Activated CD4-positive, alpha-beta T cell treated with anti-CD3 and anti-CD28 coated beads for 36 hours (primary cell): ENCODE results near the gene LTBP1. TPM values are rescaled to one million over a fixed set of nuclear protein-coding genes. Genes with fewer than 3 reads are reported as not detected.

Experiments used
- ATAC-seq: fragments of 200-7000 bp; cut with Tn5 transposase; one replicate; pipeline ENCODE4 v1.10.0; 2021; ENCODE audit warnings: mild to moderate bottlenecking, moderate library complexity
- CTCF ChIA-PET: fragments of 350-600 bp; sonication (Branson Sonifier 250); formaldehyde crosslinking; loops from one replicate; lab custom pipeline; 2021; ENCODE audit warnings: antibody characterized with exemption; lab: Charles Lee
- POLR2A ChIA-PET: fragments of 350-600 bp; sonication (Branson Sonifier 250); formaldehyde crosslinking; loops from one replicate; lab custom pipeline; 2021; ENCODE audit warnings: antibody characterized with exemption, inconsistent platforms; lab: Charles Lee
- DNase-seq: peaks from one replicate; pipeline ENCODE4 v3.0.0-alpha.2; 2020
- H3K27ac Mint-ChIP-seq: one replicate; pipeline ENCODE4 v1.8.0; 2021; ENCODE audit warnings: mixed read lengths
- H3K27me3 Mint-ChIP-seq: one replicate; pipeline ENCODE4 v1.8.0; 2021; ENCODE audit warnings: mixed read lengths
- H3K36me3 Mint-ChIP-seq: one replicate; pipeline ENCODE4 v1.8.0; 2021; ENCODE audit warnings: low read depth, mixed read lengths
- H3K4me1 Mint-ChIP-seq: one replicate; pipeline ENCODE4 v1.8.0; 2021; ENCODE audit warnings: mixed read lengths
- H3K4me3 Mint-ChIP-seq: one replicate; pipeline ENCODE4 v1.8.0; 2021; ENCODE audit warnings: mild to moderate bottlenecking, moderate library complexity, mixed read lengths
- H3K9me3 Mint-ChIP-seq: one replicate; pipeline ENCODE4 v1.8.0; 2021; ENCODE audit warnings: low read depth, mixed read lengths
- intact Hi-C, 2 experiments: fragments of 100-400 bp; cut with DNase I in 1 of 2; cut with micrococcal nuclease in 1 of 2; formaldehyde crosslinking; loops; one replicate each; pipeline versions ENCODE4 v1.14.2 to v1.15.1; 2022 to 2024; cut with DNase I, micrococcal nuclease
- total RNA-seq, 2 experiments: library from RNA; stranded (reverse); gene quantifications; one replicate each; pipeline ENCODE4 v1.2.3, GENCODE V29; 2021

LTBP1 gene
- total RNA-seq, 2 experiments from 2014 or later = 0.14 to 0.26 TPM

GRCh38 chr2:33019796-33020195, 73.0 kb downstream of the LTBP1 start:
- no peaks in the 10 kb centered on the region for H3K4me1 Mint-ChIP-seq
- ATAC-seq (no peak), DNase-seq (no peak)
- H3K4me3 Mint-ChIP-seq = no peak overlapping the region
- ChIA-PET POLR2A (no interaction called here), CTCF (no interaction called here)
- no peak overlapping the region for H3K27ac Mint-ChIP-seq
- intact Hi-C loops = no loop called here
- no peaks in the 10 kb centered on the region for H3K9me3 Mint-ChIP-seq
- H3K27me3 Mint-ChIP-seq = peaks cover 23% of the 10 kb centered on the region
- H3K36me3 Mint-ChIP-seq = no peaks in the 10 kb centered on the region

DNA sequence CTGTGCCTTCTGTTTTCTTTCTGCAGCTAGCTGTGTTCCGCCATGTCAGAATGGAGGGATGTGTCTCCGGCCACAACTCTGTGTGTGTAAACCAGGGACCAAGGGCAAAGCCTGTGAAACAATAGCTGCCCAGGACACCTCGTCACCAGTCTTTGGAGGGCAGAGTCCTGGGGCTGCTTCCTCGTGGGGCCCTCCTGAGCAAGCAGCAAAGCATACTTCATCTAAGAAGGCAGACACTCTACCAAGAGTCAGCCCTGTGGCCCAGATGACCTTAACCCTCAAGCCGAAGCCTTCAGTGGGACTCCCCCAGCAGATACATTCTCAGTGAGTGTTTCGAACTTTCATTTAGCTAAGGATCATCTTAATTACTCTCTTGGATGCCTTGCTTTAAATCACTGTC, 74.1 kb downstream of the LTBP1 start:
- ChIA-PET CTCF (interaction anchor here (0.6 kb wide), 1 partner anchor 1459 kb away, joined by 3 read pairs; no protein-coding TSS in a partner anchor), POLR2A (no interaction called here)
- H3K9me3 Mint-ChIP-seq = no peaks in the 10 kb centered on the region

DNA sequence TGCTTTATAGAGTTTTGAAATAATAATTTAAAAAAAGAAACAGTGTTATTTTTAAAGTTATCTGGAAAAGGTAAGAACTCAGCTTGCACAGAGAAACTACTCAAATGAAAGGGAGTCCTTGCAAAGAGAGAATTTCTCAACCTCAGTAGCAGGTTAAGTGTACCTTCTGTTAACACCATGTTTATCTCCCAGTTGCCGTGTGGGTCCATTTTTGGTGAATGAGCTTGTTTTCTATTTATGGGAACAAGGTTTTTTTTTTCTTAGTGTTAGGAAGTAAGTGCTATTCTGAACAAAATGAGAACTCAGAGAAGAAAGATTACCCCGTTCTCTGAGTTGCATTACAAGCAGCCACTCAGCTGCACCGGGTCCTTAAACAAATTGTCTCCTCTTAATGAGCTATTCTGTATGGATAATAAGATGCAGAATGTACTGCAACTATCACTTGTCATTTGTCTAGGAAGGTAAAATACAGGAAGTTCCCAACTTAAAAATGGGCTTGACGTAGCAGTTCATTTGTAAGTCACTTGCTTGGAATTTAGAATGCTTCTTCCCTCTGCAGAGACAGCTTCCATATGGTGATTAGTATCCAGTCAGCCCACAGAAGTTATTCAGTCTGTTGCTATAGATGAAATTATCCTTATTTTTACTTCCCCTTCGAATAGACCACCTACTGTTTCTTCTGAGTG, 74.9 kb downstream of the LTBP1 start:
- Mint-ChIP-seq H3K4me1 (no peaks in the 10 kb centered on the region), H3K36me3 (no peaks in the 10 kb centered on the region), H3K27me3 (peaks cover 23% of the 10 kb centered on the region), H3K27ac (no peak overlapping the region), H3K9me3 (no peaks in the 10 kb centered on the region), H3K4me3 (no peak overlapping the region)
- POLR2A ChIA-PET = interaction anchor here (0.7 kb wide), 1 partner anchor 117 kb away, joined by 3 read pairs; no protein-coding TSS in a partner anchor
- no peak for DNase-seq
- intact Hi-C loops = no loop called here
- no peak for ATAC-seq
- CTCF ChIA-PET = interaction anchor here (0.6 to 1.1 kb wide), 5 partner anchors 11 to 1750 kb away, joined by 3 to 6 read pairs (median 3); no protein-coding TSS in a partner anchor

More for the DNA sequence above, 74.1 kb downstream of the LTBP1 start:
- ATAC-seq (no peak), DNase-seq (no peak)
- H3K4me1 Mint-ChIP-seq = no peaks in the 10 kb centered on the region
- peaks cover 23% of the 10 kb centered on the region for H3K27me3 Mint-ChIP-seq
- H3K4me3 Mint-ChIP-seq = no peak overlapping the region
- intact Hi-C loops = no loop called here
- H3K36me3 Mint-ChIP-seq = no peaks in the 10 kb centered on the region
- H3K27ac Mint-ChIP-seq = no peak overlapping the region

GRCh38 chr2:33022395-33022985, 75.7 kb downstream of the LTBP1 start:
- DNase-seq = no peak

DNA sequence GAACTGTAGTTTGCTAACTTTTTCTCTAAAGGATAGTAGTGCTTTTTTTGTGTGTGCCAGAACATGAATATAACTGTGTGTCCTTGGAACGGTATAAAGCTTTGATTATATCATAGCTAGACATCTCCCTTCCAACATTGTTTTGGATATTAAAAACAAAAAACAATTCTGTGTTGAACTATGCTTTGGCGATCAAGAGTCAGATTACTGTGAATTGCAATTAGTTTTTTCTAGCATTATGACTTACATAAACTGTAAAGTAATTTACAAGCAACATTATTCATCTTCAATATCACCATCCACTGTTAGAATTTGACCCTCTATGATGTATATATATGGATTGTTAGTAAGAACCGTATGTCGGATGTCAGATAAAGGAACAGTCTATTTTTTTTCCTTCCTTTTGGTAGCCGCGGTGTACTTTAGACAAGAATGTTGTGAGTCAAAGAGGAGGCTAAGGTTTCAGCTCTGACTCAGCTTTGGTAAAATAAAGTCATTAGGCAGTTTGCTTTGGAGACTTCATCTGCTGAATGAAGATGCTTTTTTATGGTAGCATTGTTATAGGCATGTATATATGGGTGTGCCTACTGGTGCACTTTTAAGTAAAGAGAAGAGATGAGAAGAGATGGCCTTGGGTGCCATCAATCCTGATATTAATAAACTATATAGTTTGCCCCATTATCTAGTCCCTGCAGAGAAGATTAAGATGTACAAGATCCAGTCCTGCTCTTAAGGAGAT, 76.4 kb downstream of the LTBP1 start:
- peak; percentile 44 for ATAC-seq
- Mint-ChIP-seq H3K27ac (no peak overlapping the region), H3K36me3 (no peaks in the 10 kb centered on the region), H3K4me3 (no peak overlapping the region), H3K27me3 (peaks cover 23% of the 10 kb centered on the region), H3K4me1 (no peaks in the 10 kb centered on the region), H3K9me3 (no peaks in the 10 kb centered on the region)
- POLR2A ChIA-PET = interaction anchor here (0.6 kb wide), 1 partner anchor 76 kb away, joined by 3 read pairs; no protein-coding TSS in a partner anchor
- CTCF ChIA-PET = interaction anchor here (0.6 to 1.1 kb wide), 3 partner anchors 10 to 1409 kb away, joined by 3 to 4 read pairs (median 3); no protein-coding TSS in a partner anchor
- intact Hi-C loops = no loop called here
- DNase-seq = no peak

More at GRCh38 chr2:33022395-33022985, 75.7 kb downstream of the LTBP1 start:
- Mint-ChIP-seq H3K36me3 (no peaks in the 10 kb centered on the region), H3K4me1 (no peaks in the 10 kb centered on the region), H3K27ac (no peak overlapping the region), H3K27me3 (peaks cover 23% of the 10 kb centered on the region), H3K9me3 (no peaks in the 10 kb centered on the region), H3K4me3 (no peak overlapping the region)
- CTCF ChIA-PET = interaction anchor here (0.6 to 1.1 kb wide), 3 partner anchors 11 to 1751 kb away, joined by 3 read pairs; no protein-coding TSS in a partner anchor
- POLR2A ChIA-PET = no interaction called here
- intact Hi-C loops = no loop called here
- no peak for ATAC-seq

GRCh38 chr2:33023728-33024500, 77.2 kb downstream of the LTBP1 start:
- DNase-seq (no peak), ATAC-seq (no peak)
- no peaks in the 10 kb centered on the region for H3K4me1 Mint-ChIP-seq
- POLR2A ChIA-PET = interaction anchor here (0.6 kb wide), 1 partner anchor 76 kb away, joined by 3 read pairs; no protein-coding TSS in a partner anchor
- H3K36me3 Mint-ChIP-seq = no peaks in the 10 kb centered on the region
- peaks cover 23% of the 10 kb centered on the region for H3K27me3 Mint-ChIP-seq
- H3K4me3 Mint-ChIP-seq = no peak overlapping the region
- intact Hi-C loops = no loop called here
- H3K27ac Mint-ChIP-seq = no peak overlapping the region
- CTCF ChIA-PET = interaction anchor here (0.6 to 1.0 kb wide), 2 partner anchors 10 to 1409 kb away, joined by 3 to 4 read pairs; no protein-coding TSS in a partner anchor
- H3K9me3 Mint-ChIP-seq = no peaks in the 10 kb centered on the region

- no peaks in the 10 kb centered on the region for H3K36me3 Mint-ChIP-seq
- H3K4me3 Mint-ChIP-seq = no peak overlapping the region
- H3K27ac Mint-ChIP-seq = no peak overlapping the region
- peaks cover 23% of the 10 kb centered on the region for H3K27me3 Mint-ChIP-seq
- H3K4me1 Mint-ChIP-seq = no peaks in the 10 kb centered on the region
- CTCF ChIA-PET = no interaction called here
- no peak for DNase-seq
- POLR2A ChIA-PET = no interaction called here
- intact Hi-C loops = no loop called here
- ATAC-seq = no peak
- H3K9me3 Mint-ChIP-seq = no peaks in the 10 kb centered on the region
Measured at GRCh38 chr2:33024758-33025157, 78.0 kb downstream of the LTBP1 start.

DNA sequence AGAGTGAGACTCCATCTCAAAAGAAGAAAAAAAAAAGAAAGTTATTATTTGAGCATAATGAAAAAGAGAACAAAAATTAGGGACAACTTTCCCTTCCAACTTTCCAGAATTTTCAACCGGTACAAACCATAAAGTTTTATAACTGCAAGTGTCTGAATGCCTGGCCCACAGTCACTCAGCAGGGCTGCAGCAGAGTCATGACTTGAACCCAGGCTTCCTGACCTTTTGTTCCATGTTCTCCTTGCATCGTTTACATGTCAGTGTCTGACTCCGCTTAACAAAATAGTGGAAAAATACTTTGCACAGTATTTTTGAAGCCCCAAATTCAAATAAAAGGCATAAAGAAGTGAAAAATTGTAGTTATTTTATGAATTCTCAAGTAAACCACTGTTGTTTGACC, 82.7 kb downstream of the LTBP1 start:
- ATAC-seq = no peak
- H3K36me3 Mint-ChIP-seq = no peaks in the 10 kb centered on the region
- CTCF ChIA-PET = no interaction called here
- POLR2A ChIA-PET = no interaction called here
- peaks cover 9% of the 10 kb centered on the region for H3K27me3 Mint-ChIP-seq
- H3K9me3 Mint-ChIP-seq = no peaks in the 10 kb centered on the region
- DNase-seq = no peak
- no peak overlapping the region for H3K27ac Mint-ChIP-seq
- no peaks in the 10 kb centered on the region for H3K4me1 Mint-ChIP-seq
- no peak overlapping the region for H3K4me3 Mint-ChIP-seq
- intact Hi-C loops = no loop called here

DNA sequence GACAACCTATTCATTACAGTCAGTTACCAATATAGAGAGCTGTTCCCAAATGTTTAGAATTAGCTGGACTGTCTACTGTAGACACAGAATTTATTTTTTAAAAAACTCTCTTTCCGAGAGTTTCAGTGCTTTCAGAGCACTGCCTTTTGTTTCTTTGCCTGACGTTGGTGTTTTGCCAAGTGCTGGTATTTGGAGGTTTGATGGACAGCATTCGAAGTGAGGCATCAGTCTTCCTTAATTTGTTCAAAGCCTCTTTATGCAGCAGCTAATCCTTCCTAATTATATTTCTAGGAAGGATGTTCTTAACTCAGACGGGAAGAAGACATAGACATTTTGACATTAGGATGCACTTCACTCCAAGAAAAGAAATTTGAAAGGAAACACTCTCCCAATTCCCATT, 83.2 kb downstream of the LTBP1 start:
- Mint-ChIP-seq H3K27ac (no peak overlapping the region), H3K9me3 (no peaks in the 10 kb centered on the region), H3K27me3 (peaks cover 7% of the 10 kb centered on the region), H3K4me1 (no peaks in the 10 kb centered on the region), H3K36me3 (no peaks in the 10 kb centered on the region), H3K4me3 (no peak overlapping the region)
- DNase-seq = no peak
- intact Hi-C loops = loop anchor here in 1 of 2 experiments (5.0 kb wide), 1 partner anchor 342 kb away; no protein-coding TSS in a partner anchor
- CTCF ChIA-PET = no interaction called here
- POLR2A ChIA-PET = no interaction called here
- no peak for ATAC-seq

GRCh38 chr2:33030326-33030725, 83.6 kb downstream of the LTBP1 start:
- peaks cover 7% of the 10 kb centered on the region for H3K27me3 Mint-ChIP-seq
- intact Hi-C loops = loop anchor here in 1 of 2 experiments (5.0 kb wide), 1 partner anchor 342 kb away; no protein-coding TSS in a partner anchor
- DNase-seq = no peak
- no peak for ATAC-seq
- H3K9me3 Mint-ChIP-seq = no peaks in the 10 kb centered on the region
- ChIA-PET POLR2A (no interaction called here), CTCF (no interaction called here)
- H3K4me3 Mint-ChIP-seq = no peak overlapping the region
- H3K36me3 Mint-ChIP-seq = no peaks in the 10 kb centered on the region
- H3K27ac Mint-ChIP-seq = no peak overlapping the region
- no peaks in the 10 kb centered on the region for H3K4me1 Mint-ChIP-seq
